A549 (cell line): ENCODE data around the gene ELFN1. TPM values are rescaled to one million over a fixed set of nuclear protein-coding genes. Genes with fewer than 3 reads are reported as not detected.

Experiments used
- ATAC-seq, 2 experiments: fragments of 200-7000 bp in 1 of 2; fragments of >200 bp in 1 of 2; cut with Nextera tagmentation in 1 of 2; cut with Tn5 transposase in 1 of 2; 3 replicates each; pipeline versions ENCODE4 v1.8.0 to v1.9.1; 2018 to 2020; ENCODE audit warnings: mild to moderate bottlenecking in 1 of 2, moderate library complexity in 1 of 2
- CTCF ChIA-PET: fragments of 300-600 bp; sonication (Branson Sonifier 250); formaldehyde crosslinking; extraction: SDS; loops from one replicate; lab custom pipeline; 2021; ENCODE audit warnings: antibody characterized with exemption, inconsistent platforms; lab: Yijun Ruan, JAX
- POLR2A ChIA-PET: fragments of 350-600 bp; formaldehyde crosslinking; extraction: SDS; loops from one replicate; lab custom pipeline; 2021; ENCODE audit warnings: antibody characterized with exemption, inconsistent platforms; lab: Yijun Ruan, JAX
- DNase-seq, 2 experiments: peaks; one replicate each; pipeline versions ENCODE4 v3.0.0 to v3.0.0-alpha.2; 2011 to 2016; ENCODE audit warnings: low read depth in 1 of 2, low spot score in 1 of 2
- FAIRE-seq: peaks from 2 replicates; lab custom pipeline; 2011; peaks lifted over from hg19 to GRCh38; lab: Jason Lieb, UNC
- H3K27ac ChIP-seq, 2 experiments: fragments of >200 bp; sonication (Bioruptor Twin); formaldehyde crosslinking; 3 replicates each; pipeline ENCODE4 v1.5.1; 2016 to 2017
- H3K4me1 ChIP-seq: fragments of >200 bp; sonication (Bioruptor Twin); formaldehyde crosslinking; 3 replicates; pipeline ENCODE4 v1.6.1; 2016
- H3K4me2 ChIP-seq: fragments of >200 bp; sonication (Bioruptor Twin); formaldehyde crosslinking; 3 replicates; pipeline ENCODE4 v1.6.1; 2016
- H3K4me3 ChIP-seq: fragments of >200 bp; sonication (Bioruptor Twin); formaldehyde crosslinking; 3 replicates; pipeline ENCODE4 v1.5.1; 2016
- H3K9me3 ChIP-seq: fragments of >200 bp; sonication (Bioruptor Twin); formaldehyde crosslinking; 3 replicates; pipeline ENCODE4 v1.6.1; 2016
- ATOH8 ChIP-seq: fragments of 250-450 bp; sonication (Bioruptor Pico); IDR thresholded peaks from 2 replicates; pipeline ENCODE4 v1.5.0; 2020; ENCODE audit warnings: low read depth, mild to moderate bottlenecking, moderate library complexity
- CBX8 ChIP-seq: fragments of 200-600 bp; sonication (generic); IDR thresholded peaks from 2 replicates; pipeline ENCODE4 v1.6.1; 2016
- CEBPB ChIP-seq, 2 experiments: fragments of >200 bp in 1 of 2; sonication (Bioruptor Twin) in 1 of 2; formaldehyde crosslinking in 1 of 2; IDR thresholded peaks; 2 replicates each; pipeline ENCODE4 v1.6.1; 2012 to 2016
- CHD2 ChIP-seq: fragments of 150-350 bp; IDR thresholded peaks from 2 replicates; pipeline ENCODE4 v1.6.1; 2014; ENCODE audit warnings: low read length; ENCODE audit not compliant: partially characterized antibody
- CHD4 ChIP-seq: fragments of 200-600 bp; sonication (generic); IDR thresholded peaks from 2 replicates; pipeline ENCODE4 v1.6.1; 2016; ENCODE audit warnings: antibody characterized with exemption, mild to moderate bottlenecking, borderline replicate concordance
- EHF ChIP-seq: fragments of 250-450 bp; sonication (Bioruptor Pico); IDR thresholded peaks from 2 replicates; pipeline ENCODE4 v1.5.0; 2020; ENCODE audit warnings: mild to moderate bottlenecking
- EP300 ChIP-seq, 2 experiments: fragments of >200 bp; sonication (Bioruptor Twin); formaldehyde crosslinking; IDR thresholded peaks; 2 replicates in 1 of 2; 3 replicates in 1 of 2; pipeline ENCODE4 v1.6.1; 2016 to 2017
- GATA3 ChIP-seq: IDR thresholded peaks from 2 replicates; pipeline ENCODE4 v1.6.1; 2012; ENCODE audit warnings: borderline replicate concordance
- HDAC2 ChIP-seq: fragments of 200-600 bp; sonication (generic); IDR thresholded peaks from 2 replicates; pipeline ENCODE4 v1.6.1; 2016
- HEYL ChIP-seq: fragments of 250-450 bp; sonication (Bioruptor Pico); IDR thresholded peaks from 2 replicates; pipeline ENCODE4 v1.8.0; 2021; ENCODE audit warnings: mild to moderate bottlenecking, moderate library complexity
- HOXA7 ChIP-seq: fragments of 250-450 bp; sonication (Bioruptor Pico); IDR thresholded peaks from 2 replicates; pipeline ENCODE4 v1.5.0; 2020; ENCODE audit warnings: mild to moderate bottlenecking, moderate library complexity
- HOXB13 ChIP-seq: fragments of 250-450 bp; sonication (Bioruptor Pico); IDR thresholded peaks from 2 replicates; pipeline ENCODE4 v1.5.0; 2020; ENCODE audit warnings: low read depth, mild to moderate bottlenecking, moderate library complexity
- KDM5A ChIP-seq: fragments of 200-600 bp; sonication (generic); IDR thresholded peaks from 2 replicates; pipeline ENCODE4 v1.6.1; 2016; ENCODE audit warnings: antibody characterized with exemption, mild to moderate bottlenecking
- MAZ ChIP-seq: fragments of 150-350 bp; IDR thresholded peaks from 2 replicates; pipeline ENCODE4 v1.6.1; 2014; ENCODE audit warnings: antibody characterized with exemption, low read depth, low read length, borderline replicate concordance
- MYC ChIP-seq: IDR thresholded peaks from 2 replicates; pipeline ENCODE4 v1.6.1; 2012; ENCODE audit warnings: mild to moderate bottlenecking, inconsistent platforms, low read length, improper control_type of control experiment, borderline replicate concordance
- NPAS2 ChIP-seq: fragments of 250-450 bp; sonication (Bioruptor Pico); IDR thresholded peaks from 2 replicates; pipeline ENCODE4 v1.8.0; 2022; ENCODE audit warnings: mild to moderate bottlenecking, moderate library complexity, borderline replicate concordance
- PHF8 ChIP-seq: fragments of 200-600 bp; sonication (generic); IDR thresholded peaks from 2 replicates; pipeline ENCODE4 v1.6.1; 2016; ENCODE audit warnings: low read depth, mild to moderate bottlenecking, antibody characterized with exemption, moderate library complexity, borderline replicate concordance
- RARB ChIP-seq: fragments of 250-450 bp; sonication (Bioruptor Pico); IDR thresholded peaks from 2 replicates; pipeline ENCODE4 v1.8.0; 2021; ENCODE audit warnings: mild to moderate bottlenecking, moderate library complexity
- RCOR1 ChIP-seq: fragments of 150-350 bp; IDR thresholded peaks from 2 replicates; pipeline ENCODE4 v1.6.1; 2014; ENCODE audit warnings: antibody characterized with exemption, low read length, low read depth
- REST ChIP-seq: fragments of 200-600 bp; sonication (generic); IDR thresholded peaks from 2 replicates; pipeline ENCODE4 v1.6.1; 2016; ENCODE audit warnings: antibody characterized with exemption, mild to moderate bottlenecking, moderate library complexity
- RFX5 ChIP-seq: fragments of 450-650 bp; IDR thresholded peaks from 2 replicates; pipeline ENCODE4 v1.7.1; 2014; ENCODE audit warnings: antibody characterized with exemption, mild to moderate bottlenecking, moderate library complexity
- RNF2 ChIP-seq: fragments of 200-600 bp; sonication (generic); IDR thresholded peaks from 2 replicates; pipeline ENCODE4 v1.6.1; 2016; ENCODE audit warnings: low read depth, mild to moderate bottlenecking, antibody characterized with exemption, moderate library complexity, borderline replicate concordance
- TFCP2L1 ChIP-seq: fragments of 250-450 bp; sonication (Bioruptor Pico); IDR thresholded peaks from 2 replicates; pipeline ENCODE4 v1.5.0; 2021; ENCODE audit warnings: mild to moderate bottlenecking
- TP53 ChIP-seq: fragments of 250-450 bp; sonication (Bioruptor Pico); IDR thresholded peaks from 2 replicates; pipeline ENCODE4 v1.5.0; 2021; ENCODE audit warnings: mild to moderate bottlenecking, moderate library complexity
- ZC3H11A ChIP-seq: fragments of 450-650 bp; IDR thresholded peaks from 2 replicates; pipeline ENCODE4 v1.6.1; 2014; ENCODE audit warnings: antibody characterized with exemption, mild to moderate bottlenecking
- ZNF302 ChIP-seq: fragments of 250-450 bp; sonication (Bioruptor Pico); IDR thresholded peaks from 2 replicates; pipeline ENCODE4 v1.9.0; 2021; ENCODE audit warnings: inconsistent platforms, mild to moderate bottlenecking, moderate library complexity
- WGBS: methylation state at CpG from one replicate; pipeline ENCODE4 v1.1.6; 2017; ENCODE audit errors: missing lambda C conversion rate; 5-methylcytosine and 5-hydroxymethylcytosine counted together
- polyA plus RNA-seq, 4 experiments: library from polyadenylated mRNA; depleted of rRNA in 3 of 4; stranded (reverse); fragments of >200 nt; fragmentation: RNase III in 1 of 4; extraction: RNeasy Plus Mini Kit Qiagen cat#74134 plus additional on column Dnase treatment in 1 of 4; gene quantifications; 2 replicates in 3 of 4; 3 replicates in 1 of 4; pipeline ENCODE4 v1.2.3, GENCODE V29; 2011 to 2017
- TF ChIP-seq, protein P1 (sequence below): fragments of >200 bp; sonication (Bioruptor Twin); formaldehyde crosslinking; IDR thresholded peaks from 3 replicates; pipeline ENCODE4 v1.6.1; 2016
- TF ChIP-seq, protein P2 (sequence below): fragments of >200 bp; sonication (Bioruptor Twin); formaldehyde crosslinking; IDR thresholded peaks from 3 replicates; pipeline ENCODE4 v1.5.1; 2016

The ELFN1 gene
- polyA plus RNA-seq, 2 of the 4 experiments (the other 2 are of a cell fraction), result 0.08 to 0.10 TPM

DNA sequence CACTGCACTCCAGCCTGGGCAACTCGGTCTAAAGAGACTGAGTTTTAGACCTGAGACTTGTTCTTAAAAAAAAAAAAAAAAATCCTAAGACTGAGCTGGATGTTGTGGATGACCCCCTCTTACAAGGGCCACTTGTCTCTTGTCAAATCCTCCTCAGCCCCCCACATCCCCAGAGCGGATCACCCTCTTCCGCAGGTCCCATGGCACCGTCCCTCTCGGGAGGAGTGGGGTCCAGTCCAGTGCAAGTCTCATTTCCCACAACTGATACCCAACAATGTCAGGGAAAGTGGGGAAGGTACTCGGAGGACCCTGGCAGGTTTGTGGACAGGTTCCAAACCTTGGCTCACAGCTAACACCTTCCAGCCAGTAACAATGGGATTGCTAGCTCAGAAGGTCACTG is 100.3 kb downstream of the ELFN1 start:
- ChIA-PET POLR2A (no interaction called here), CTCF (interaction anchor here (0.6 to 1.7 kb wide), 2 partner anchors 11 to 14 kb away, joined by 4 read pairs; no protein-coding TSS in a partner anchor)
- H3K9me3 ChIP-seq, result no peaks in the 10 kb centered on the region; the same call in 2 of the 3 replicates
- no peak for ATAC-seq
- H3K4me1 ChIP-seq, result no peaks in the 10 kb centered on the region
- no peak for FAIRE-seq
- DNase-seq, result no peak
- H3K4me3 ChIP-seq, result no peak overlapping the region
- no peak overlapping the region for H3K4me2 ChIP-seq
- TF ChIP-seq, protein P1, sequence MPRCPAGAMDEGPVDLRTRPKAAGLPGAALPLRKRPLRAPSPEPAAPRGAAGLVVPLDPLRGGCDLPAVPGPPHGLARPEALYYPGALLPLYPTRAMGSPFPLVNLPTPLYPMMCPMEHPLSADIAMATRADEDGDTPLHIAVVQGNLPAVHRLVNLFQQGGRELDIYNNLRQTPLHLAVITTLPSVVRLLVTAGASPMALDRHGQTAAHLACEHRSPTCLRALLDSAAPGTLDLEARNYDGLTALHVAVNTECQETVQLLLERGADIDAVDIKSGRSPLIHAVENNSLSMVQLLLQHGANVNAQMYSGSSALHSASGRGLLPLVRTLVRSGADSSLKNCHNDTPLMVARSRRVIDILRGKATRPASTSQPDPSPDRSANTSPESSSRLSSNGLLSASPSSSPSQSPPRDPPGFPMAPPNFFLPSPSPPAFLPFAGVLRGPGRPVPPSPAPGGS, result no peak
- no peak for TF ChIP-seq ZC3H11A
- no peak for TF ChIP-seq RFX5
- TF ChIP-seq CHD2, result no peak
- TF ChIP-seq RARB, result no peak
- TF ChIP-seq MYC, result no peak
- TF ChIP-seq HDAC2, result no peak
- TF ChIP-seq HEYL (CRISPR knock-in tag), result no peak
- no peak for TF ChIP-seq PHF8
- no peak for TF ChIP-seq TP53 (CRISPR knock-in tag)
- TF ChIP-seq CEBPB (IDR thresholded peaks at IDR 0.05), result no peak
- no peak for TF ChIP-seq CBX8
- no peak for TF ChIP-seq ZNF302 (CRISPR knock-in tag)
- no peak for TF ChIP-seq RCOR1
- WGBS, result 40% methylated on average over 6 of the region's 6 CpGs
- no peak overlapping the region for H3K27ac ChIP-seq

- ChIA-PET POLR2A (no interaction called here), CTCF (no interaction called here)
- no peak overlapping the region for H3K27ac ChIP-seq
- no peaks in the 10 kb centered on the region for H3K4me1 ChIP-seq
- H3K9me3 ChIP-seq, result peaks cover 18% of the 10 kb centered on the region; the same call in 1 of the 3 replicates
- no peak overlapping the region for H3K4me2 ChIP-seq
- no peak for ATAC-seq
- FAIRE-seq, result no peak
- WGBS, result 44% methylated on average over 4 of the region's 4 CpGs
- DNase-seq, result no peak
- H3K4me3 ChIP-seq, result no peak overlapping the region
- TF ChIP-seq KDM5A (no peak), RNF2 (no peak), REST (no peak), MAZ (no peak)
Measured at GRCh38 chr7:1775389-1775788, 105.3 kb downstream of the ELFN1 start.

- POLR2A ChIA-PET, result no interaction called here
- DNase-seq (no peak), FAIRE-seq (no peak), ATAC-seq (no peak)
- Histone ChIP-seq H3K27ac (no peak overlapping the region), H3K9me3 (peaks cover 18% of the 10 kb centered on the region; the same call in 1 of the 3 replicates), H3K4me2 (no peak overlapping the region), H3K4me1 (no peaks in the 10 kb centered on the region), H3K4me3 (no peak overlapping the region)
- CTCF ChIA-PET, result no interaction called here
- 32% methylated on average over 6 of the region's 6 CpGs for WGBS
- TF ChIP-seq ZC3H11A (no peak), HOXB13 (no peak), HOXA7 (no peak), EHF (no peak), GATA3 (no peak), MYC (no peak), TFCP2L1 (CRISPR knock-in tag) (no peak), NPAS2 (CRISPR knock-in tag) (no peak), EP300 (IDR thresholded peaks at IDR 0.05) (no peak), ATOH8 (CRISPR knock-in tag) (no peak), RARB (no peak), CHD4 (no peak)
- TF ChIP-seq, protein P2, sequence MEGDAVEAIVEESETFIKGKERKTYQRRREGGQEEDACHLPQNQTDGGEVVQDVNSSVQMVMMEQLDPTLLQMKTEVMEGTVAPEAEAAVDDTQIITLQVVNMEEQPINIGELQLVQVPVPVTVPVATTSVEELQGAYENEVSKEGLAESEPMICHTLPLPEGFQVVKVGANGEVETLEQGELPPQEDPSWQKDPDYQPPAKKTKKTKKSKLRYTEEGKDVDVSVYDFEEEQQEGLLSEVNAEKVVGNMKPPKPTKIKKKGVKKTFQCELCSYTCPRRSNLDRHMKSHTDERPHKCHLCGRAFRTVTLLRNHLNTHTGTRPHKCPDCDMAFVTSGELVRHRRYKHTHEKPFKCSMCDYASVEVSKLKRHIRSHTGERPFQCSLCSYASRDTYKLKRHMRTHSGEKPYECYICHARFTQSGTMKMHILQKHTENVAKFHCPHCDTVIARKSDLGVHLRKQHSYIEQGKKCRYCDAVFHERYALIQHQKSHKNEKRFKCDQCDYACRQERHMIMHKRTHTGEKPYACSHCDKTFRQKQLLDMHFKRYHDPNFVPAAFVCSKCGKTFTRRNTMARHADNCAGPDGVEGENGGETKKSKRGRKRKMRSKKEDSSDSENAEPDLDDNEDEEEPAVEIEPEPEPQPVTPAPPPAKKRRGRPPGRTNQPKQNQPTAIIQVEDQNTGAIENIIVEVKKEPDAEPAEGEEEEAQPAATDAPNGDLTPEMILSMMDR, result no peak
Measured at GRCh38 chr7:1777122-1777521, 107.0 kb downstream of the ELFN1 start.
